Adrenal gland (tissue), 5 donors: ENCODE measurements around the gene VSIR.

ENCODE experiments used
- POLR2A ChIP-seq, 2 donors: fragments of 450-650 bp; IDR thresholded peaks; one replicate each; pipeline ENCODE4 v1.6.1; 2017; ENCODE audit warnings: antibody characterized with exemption in 2 of 2, mild to moderate bottlenecking in 2 of 2, moderate library complexity in 1 of 2
- TF ChIP-seq, protein P1 (sequence below), 6 experiments: fragments of 450-650 bp in 4 of 6; fragments of 200-600 bp in 2 of 6; sonication (generic) in 1 of 6; IDR thresholded peaks; 1 replicate in 5 of 6; 2 replicates in 1 of 6; pipeline versions ENCODE4 v1.5.1 to v1.8.0; 2016 to 2021; ENCODE audit warnings: antibody characterized with exemption in 6 of 6, mild to moderate bottlenecking in 2 of 6, moderate library complexity in 1 of 6
- donor health status: DM: no; HTN: no; CAD: no.

DNA sequence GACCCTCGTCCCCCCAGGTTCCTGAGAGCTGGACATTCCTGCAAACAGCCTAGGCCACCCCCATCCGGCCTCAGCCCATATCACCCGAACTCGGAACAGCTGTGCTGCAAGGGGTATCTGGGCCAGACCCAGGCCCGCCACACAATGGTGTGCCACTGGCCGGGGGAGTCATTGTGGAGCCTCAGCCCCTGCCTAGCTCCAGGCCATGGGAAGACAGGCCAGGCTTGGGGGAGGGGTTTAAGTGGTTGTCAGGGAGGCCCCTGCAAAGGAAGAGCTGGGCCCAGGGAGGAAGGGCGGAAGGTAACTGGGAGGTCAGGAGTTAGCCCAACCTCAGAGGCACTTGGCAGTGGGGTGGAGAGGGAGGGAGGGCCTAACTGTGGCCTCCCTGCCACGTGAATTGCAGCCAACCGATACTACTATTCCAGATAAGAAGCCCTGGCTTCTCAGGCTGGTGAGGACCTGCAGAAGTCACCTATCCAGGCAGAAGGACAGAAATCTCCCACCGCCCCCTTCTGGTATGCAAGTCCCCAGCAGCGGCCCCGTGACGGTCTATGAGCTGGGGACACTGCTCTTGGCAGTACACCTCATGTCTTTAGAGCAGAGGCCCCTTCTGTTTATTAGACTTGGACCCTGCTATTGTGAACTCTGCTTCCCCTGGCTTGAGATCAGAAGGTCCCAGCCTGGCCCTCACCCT lies 26.8 kb downstream of the VSIR start:
- TF ChIP-seq, protein P1, sequence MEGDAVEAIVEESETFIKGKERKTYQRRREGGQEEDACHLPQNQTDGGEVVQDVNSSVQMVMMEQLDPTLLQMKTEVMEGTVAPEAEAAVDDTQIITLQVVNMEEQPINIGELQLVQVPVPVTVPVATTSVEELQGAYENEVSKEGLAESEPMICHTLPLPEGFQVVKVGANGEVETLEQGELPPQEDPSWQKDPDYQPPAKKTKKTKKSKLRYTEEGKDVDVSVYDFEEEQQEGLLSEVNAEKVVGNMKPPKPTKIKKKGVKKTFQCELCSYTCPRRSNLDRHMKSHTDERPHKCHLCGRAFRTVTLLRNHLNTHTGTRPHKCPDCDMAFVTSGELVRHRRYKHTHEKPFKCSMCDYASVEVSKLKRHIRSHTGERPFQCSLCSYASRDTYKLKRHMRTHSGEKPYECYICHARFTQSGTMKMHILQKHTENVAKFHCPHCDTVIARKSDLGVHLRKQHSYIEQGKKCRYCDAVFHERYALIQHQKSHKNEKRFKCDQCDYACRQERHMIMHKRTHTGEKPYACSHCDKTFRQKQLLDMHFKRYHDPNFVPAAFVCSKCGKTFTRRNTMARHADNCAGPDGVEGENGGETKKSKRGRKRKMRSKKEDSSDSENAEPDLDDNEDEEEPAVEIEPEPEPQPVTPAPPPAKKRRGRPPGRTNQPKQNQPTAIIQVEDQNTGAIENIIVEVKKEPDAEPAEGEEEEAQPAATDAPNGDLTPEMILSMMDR (IDR thresholded peaks at IDR 0.05) = no peak
- no peak for TF ChIP-seq POLR2A (IDR thresholded peaks at IDR 0.05)
